Fibroblast of skin of left biceps (primary cell): Measurements from ENCODE around the gene DISC1.
"Not testable (repeated sequence)": the region's sequence is repeated elsewhere in the genome, so short reads cannot be mapped to it uniquely, and the experiment has no call there.

Experiments used
- DNase-seq, 2 experiments: peaks; one replicate each; pipeline ENCODE4 v3.0.0-alpha.2; 2013; ENCODE audit warnings: low read depth in 2 of 2

DISC1 gene

GRCh38 chr1:231768416-231768815 is 141.8 kb downstream of the DISC1 start:
- DNase-seq = no peak

GRCh38 chr1:231770506-231771175 is 144.1 kb downstream of the DISC1 start:
- no peak for DNase-seq

GRCh38 chr1:231774719-231775335 is 148.2 kb downstream of the DISC1 start:
- no peak for DNase-seq

- DNase-seq = peak; percentile 83 to 85
Measured at GRCh38 chr1:231776010-231776756, 149.6 kb downstream of the DISC1 start.

- DNase-seq = no peak
Measured at GRCh38 chr1:231776757-231777062, 150.1 kb downstream of the DISC1 start.

GRCh38 chr1:231778009-231778719 is 151.6 kb downstream of the DISC1 start:
- DNase-seq = peak; percentile 16 to 23

- no peak for DNase-seq
Measured at GRCh38 chr1:231779081-231779480, 152.5 kb downstream of the DISC1 start.

GRCh38 chr1:231781892-231782291 is 155.3 kb downstream of the DISC1 start:
- no peak for DNase-seq

GRCh38 chr1:231785073-231785472 is 158.5 kb downstream of the DISC1 start:
- DNase-seq = not testable (repeated sequence)

GRCh38 chr1:231786126-231786525 is 159.5 kb downstream of the DISC1 start:
- DNase-seq = no peak

- DNase-seq = no peak
Measured at GRCh38 chr1:231792634-231793033, 166.0 kb downstream of the DISC1 start.

GRCh38 chr1:231793893-231794292 is 167.3 kb downstream of the DISC1 start:
- DNase-seq = no peak

- no peak for DNase-seq
Measured at GRCh38 chr1:231796141-231796540, 169.6 kb downstream of the DISC1 start.

GRCh38 chr1:231799363-231799986 is 172.9 kb downstream of the DISC1 start:
- no peak for DNase-seq

- DNase-seq = no peak
Measured at GRCh38 chr1:231800108-231800507, 173.5 kb downstream of the DISC1 start.

GRCh38 chr1:231801042-231801585 is 174.5 kb downstream of the DISC1 start:
- DNase-seq = no peak

- no peak for DNase-seq
Measured at GRCh38 chr1:231803353-231803752, 176.8 kb downstream of the DISC1 start.

- DNase-seq = no peak
Measured at GRCh38 chr1:231806623-231807495, 180.3 kb downstream of the DISC1 start.

- no peak for DNase-seq
Measured at GRCh38 chr1:231807541-231807940, 181.0 kb downstream of the DISC1 start.

- DNase-seq = no peak
Measured at GRCh38 chr1:231808116-231808515, 181.5 kb downstream of the DISC1 start.

- no peak for DNase-seq
Measured at GRCh38 chr1:231808990-231809389, 182.4 kb downstream of the DISC1 start.
